ENCODE data around the gene TMEM178A.

The TMEM178A gene

DNA sequence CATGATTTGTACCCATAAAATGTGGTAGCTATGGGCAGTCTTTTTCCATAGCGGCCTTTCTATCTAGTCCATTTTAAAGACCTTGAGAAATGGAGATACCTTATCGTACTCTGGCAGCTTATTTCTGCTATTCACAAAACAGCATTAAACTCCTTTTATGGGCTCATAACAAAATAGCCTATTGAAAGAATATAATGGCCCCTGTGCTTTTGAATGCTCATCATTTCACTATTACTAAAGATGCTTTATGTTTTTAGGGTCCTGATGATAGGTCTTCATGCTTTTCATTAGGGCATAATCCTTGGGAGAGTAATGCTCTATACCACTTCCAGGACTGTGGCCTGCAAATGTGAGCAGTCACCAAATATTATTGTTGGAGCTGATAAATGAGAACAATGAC is 7.3 kb upstream of the TMEM178A start:
- Histone ChIP-seq H3K36me3 (ENCODE audit: control insufficient read depth, insufficient read depth, low read length) (no peaks in the 10 kb centered on the region), H3K27me3 (replicated peaks; ENCODE audit: control insufficient read depth, insufficient read depth, low read length) (no peaks in the 10 kb centered on the region), H3K4me3 (replicated peaks; ENCODE audit: low read depth, low read length) (no peak overlapping the region)
- DNase-seq (ENCODE audit: extremely low read depth, insufficient read length): no peak
- TF ChIP-seq, protein P1, sequence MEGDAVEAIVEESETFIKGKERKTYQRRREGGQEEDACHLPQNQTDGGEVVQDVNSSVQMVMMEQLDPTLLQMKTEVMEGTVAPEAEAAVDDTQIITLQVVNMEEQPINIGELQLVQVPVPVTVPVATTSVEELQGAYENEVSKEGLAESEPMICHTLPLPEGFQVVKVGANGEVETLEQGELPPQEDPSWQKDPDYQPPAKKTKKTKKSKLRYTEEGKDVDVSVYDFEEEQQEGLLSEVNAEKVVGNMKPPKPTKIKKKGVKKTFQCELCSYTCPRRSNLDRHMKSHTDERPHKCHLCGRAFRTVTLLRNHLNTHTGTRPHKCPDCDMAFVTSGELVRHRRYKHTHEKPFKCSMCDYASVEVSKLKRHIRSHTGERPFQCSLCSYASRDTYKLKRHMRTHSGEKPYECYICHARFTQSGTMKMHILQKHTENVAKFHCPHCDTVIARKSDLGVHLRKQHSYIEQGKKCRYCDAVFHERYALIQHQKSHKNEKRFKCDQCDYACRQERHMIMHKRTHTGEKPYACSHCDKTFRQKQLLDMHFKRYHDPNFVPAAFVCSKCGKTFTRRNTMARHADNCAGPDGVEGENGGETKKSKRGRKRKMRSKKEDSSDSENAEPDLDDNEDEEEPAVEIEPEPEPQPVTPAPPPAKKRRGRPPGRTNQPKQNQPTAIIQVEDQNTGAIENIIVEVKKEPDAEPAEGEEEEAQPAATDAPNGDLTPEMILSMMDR (IDR thresholded peaks at IDR 0.05; ENCODE audit: insufficient read depth, low read length, poor library complexity, severe bottlenecking): no peak

DNA sequence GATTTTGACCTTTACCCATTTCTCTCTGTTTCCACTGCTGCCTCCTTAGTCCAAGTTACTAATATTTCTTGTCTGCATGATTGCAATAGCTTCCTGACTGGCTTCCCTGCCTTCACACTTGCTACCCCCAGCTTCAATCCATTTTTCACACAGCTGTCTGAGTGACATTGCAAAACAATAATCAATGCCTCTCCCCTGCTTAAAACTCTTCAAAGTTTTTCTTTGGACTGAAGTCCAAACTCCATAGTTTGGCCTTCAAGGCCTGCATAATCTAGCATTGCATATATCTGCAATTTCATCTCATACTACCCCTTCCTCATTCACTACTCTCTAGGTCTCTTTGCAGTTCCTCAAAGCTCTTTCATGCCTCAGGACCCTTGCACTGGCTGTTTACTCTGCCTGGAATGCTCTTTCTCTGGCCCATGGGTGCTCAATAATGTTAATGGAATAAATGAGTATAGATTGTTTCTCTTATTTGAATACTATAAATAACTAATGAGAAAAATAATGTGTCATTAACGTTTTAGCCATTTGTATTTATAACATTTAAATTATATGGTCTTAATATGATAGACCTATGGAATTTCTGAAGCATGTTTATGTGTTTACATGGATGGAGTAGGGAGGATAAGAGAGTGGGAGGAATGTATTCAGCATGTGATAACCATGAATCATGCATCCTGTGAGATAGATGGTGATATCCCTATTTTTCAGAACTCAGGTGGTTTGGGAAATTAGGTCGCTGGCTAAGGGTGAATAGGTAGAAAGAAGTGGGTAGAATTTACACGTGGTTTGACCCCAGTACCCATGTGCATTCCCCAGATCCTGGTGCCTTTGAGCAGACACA is 5.7 kb upstream of the TMEM178A start:
- Histone ChIP-seq H3K27me3 (replicated peaks; ENCODE audit: control insufficient read depth, insufficient read depth, low read length) (no peaks in the 10 kb centered on the region; the same call in 1 of the 2 replicates), H3K36me3 (ENCODE audit: control insufficient read depth, insufficient read depth, low read length) (no peaks in the 10 kb centered on the region), H3K4me3 (replicated peaks; ENCODE audit: low read depth, low read length) (no peak overlapping the region)
- TF ChIP-seq, protein P1 (IDR thresholded peaks at IDR 0.05; ENCODE audit: insufficient read depth, low read length, poor library complexity, severe bottlenecking): no peak
- DNase-seq (ENCODE audit: extremely low read depth, insufficient read length): no peak

DNA sequence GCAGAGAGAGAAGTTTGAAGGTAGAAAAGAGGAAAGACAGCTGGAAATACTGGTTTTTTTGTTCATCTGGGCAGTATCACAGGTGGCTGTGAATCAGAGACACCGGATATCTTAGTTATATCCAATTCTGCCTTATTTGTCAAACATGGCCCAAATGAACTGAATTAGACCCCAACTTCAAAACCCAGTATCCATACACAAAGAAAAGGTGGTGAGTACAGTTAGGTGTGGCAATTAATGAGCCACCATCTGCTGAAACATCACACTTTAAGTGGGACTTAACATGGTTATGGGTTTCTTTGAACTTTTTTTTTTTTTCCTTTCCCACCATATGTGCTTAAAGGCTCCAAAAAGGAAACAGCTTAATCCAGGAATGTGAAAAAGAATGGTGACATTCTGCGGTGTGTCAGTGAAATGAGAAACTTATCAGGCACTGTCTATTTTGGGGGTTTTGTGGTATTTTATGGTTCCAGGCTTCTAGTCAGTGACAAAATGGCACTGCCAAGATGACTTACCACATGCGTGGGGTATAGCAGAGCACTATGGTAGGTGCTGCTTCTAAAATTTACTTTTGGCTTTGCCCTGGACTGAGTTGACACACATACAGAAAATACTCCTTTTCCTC is 5.0 kb upstream of the TMEM178A start:
- no peaks in the 10 kb centered on the region for H3K36me3 ChIP-seq (ENCODE audit: control insufficient read depth, insufficient read depth, low read length)
- no peak overlapping the region for H3K4me3 ChIP-seq (replicated peaks; ENCODE audit: low read depth, low read length)
- no peaks in the 10 kb centered on the region; the same call in 1 of the 2 replicates for H3K27me3 ChIP-seq (replicated peaks; ENCODE audit: control insufficient read depth, insufficient read depth, low read length)
- TF ChIP-seq, protein P1 (IDR thresholded peaks at IDR 0.05; ENCODE audit: insufficient read depth, low read length, poor library complexity, severe bottlenecking): no peak
- no peak for DNase-seq (ENCODE audit: extremely low read depth, insufficient read length)

DNA sequence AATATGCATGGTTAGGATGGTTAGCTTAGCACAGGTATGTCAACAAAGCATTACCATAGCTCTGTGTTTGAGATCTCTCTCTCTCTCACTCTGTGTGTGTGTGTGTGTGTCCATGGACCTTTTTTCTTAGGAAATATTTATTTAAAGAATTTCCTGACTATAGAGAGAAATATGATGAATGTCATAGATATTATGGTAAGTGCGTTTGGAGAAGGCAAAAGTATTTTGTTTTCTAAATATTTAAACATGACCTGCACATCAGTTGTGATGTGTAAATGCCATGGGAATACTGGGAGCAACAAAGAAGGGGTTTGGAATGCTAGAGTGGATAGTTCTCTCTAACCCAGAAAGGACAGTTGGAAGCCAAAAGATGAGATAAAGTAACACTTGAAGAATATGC is 3.9 kb upstream of the TMEM178A start:
- no peak for DNase-seq (ENCODE audit: extremely low read depth, insufficient read length)
- no peaks in the 10 kb centered on the region for H3K36me3 ChIP-seq (ENCODE audit: control insufficient read depth, insufficient read depth, low read length)

DNA sequence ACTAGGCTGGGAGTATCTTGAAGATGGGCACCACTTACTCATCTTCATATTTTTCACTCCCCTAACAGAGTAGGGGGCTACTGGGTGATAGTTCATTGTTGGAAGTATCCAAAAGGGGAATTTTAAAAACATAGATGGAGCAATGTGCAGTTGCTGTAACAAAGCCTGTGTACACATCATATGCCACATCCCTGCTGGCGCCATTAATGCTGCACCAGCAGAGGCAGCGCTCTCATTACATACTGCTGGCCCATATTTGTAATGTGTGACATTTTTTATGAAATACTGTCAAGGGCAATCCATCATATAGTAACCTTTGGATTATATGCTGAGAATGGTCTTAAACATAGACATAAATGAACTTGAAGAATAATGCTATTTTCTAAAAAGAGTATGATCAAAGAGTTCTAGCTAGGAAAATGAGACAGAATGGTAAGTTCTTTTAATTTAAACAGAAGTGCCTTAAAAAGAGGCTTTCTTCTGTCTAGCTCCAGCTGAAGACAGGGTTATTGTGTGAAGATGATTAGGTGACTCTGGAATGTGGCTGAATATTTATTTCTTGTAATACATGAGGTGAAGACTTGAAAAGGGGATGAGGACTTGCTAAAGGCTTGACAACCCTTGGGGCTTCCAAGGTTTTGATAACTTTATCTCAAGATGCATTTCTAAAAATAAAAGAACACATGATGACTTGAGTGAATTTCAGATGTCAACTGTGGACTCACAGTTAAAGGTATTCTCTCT is 2.4 kb upstream of the TMEM178A start:
- Histone ChIP-seq H3K4me3 (replicated peaks; ENCODE audit: low read depth, low read length) (no peak overlapping the region), H3K36me3 (ENCODE audit: control insufficient read depth, insufficient read depth, low read length) (no peaks in the 10 kb centered on the region), H3K27me3 (replicated peaks; ENCODE audit: control insufficient read depth, insufficient read depth, low read length) (no peaks in the 10 kb centered on the region; the same call in 1 of the 2 replicates)
- DNase-seq (ENCODE audit: extremely low read depth, insufficient read length): no peak
- TF ChIP-seq, protein P1 (IDR thresholded peaks at IDR 0.05; ENCODE audit: insufficient read depth, low read length, poor library complexity, severe bottlenecking): no peak

More for the DNA sequence above, 3.9 kb upstream of the TMEM178A start:
- TF ChIP-seq, protein P1 (IDR thresholded peaks at IDR 0.05; ENCODE audit: insufficient read depth, low read length, poor library complexity, severe bottlenecking): no peak
- Histone ChIP-seq H3K27me3 (replicated peaks; ENCODE audit: control insufficient read depth, insufficient read depth, low read length) (no peaks in the 10 kb centered on the region; the same call in 1 of the 2 replicates), H3K4me3 (replicated peaks; ENCODE audit: low read depth, low read length) (no peak overlapping the region)
